Stimulated activated CD4-positive, alpha-beta T cell treated with anti-CD3 and anti-CD28 coated beads, Interleukin-12 subunit alpha, Interleukin-12 subunit beta, amount 100 ng/mL, for 4 hours (primary cell): ENCODE data around the gene TRAPPC3L.

ENCODE experiments used
- DNase-seq: peaks from one replicate; pipeline ENCODE4 v3.0.0-alpha.2; 2020

Gene TRAPPC3L

DNA sequence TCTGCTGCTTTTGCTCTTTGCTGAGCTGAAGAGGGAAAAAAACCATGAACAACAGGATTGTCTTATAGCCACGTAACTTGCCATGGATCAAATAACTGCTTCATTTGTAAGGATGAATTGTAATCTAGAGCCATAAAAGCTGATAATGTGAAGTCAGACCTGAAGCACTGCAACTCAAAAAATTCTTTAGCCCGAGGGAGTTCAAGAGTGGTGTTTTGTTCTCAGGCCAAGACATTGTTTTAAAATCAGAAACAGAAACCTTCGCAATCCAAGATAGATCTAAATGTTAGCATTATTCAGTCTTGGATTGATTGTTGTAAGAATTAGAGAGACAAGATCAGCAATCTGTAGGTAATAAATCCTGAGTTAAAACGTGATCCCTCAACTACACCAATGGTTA is at the start of gene TRAPPC3L:
TSS of gene TRAPPC3L (minus strand) at position 34 of the 400 bp plus-strand sequence. CDS start 170 bp downstream, outside the sequence.
- DNase-seq: no peak

DNA sequence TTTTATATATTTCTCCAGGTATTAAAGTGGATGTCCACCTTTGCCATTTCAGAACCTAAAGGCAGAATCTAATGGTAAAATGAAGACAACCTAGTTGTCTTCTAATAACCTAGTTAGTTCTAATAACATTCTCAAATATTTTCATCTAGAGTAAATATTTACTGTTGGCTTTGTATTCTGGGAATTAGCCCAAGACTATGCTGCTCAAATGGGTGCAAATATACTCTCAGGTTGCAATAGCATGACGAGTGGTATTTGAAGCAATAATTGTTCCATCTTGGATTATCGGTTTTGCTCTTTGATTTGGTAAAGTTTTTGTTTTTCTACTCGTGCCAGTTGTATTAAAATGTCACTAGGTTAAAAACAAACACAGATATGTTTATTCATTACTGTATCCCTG is 49.8 kb upstream of the TRAPPC3L start:
- DNase-seq: no peak

- no peak for DNase-seq
Observed at GRCh38 chr6:116586738-116587137, 41.3 kb upstream of the TRAPPC3L start.

DNA sequence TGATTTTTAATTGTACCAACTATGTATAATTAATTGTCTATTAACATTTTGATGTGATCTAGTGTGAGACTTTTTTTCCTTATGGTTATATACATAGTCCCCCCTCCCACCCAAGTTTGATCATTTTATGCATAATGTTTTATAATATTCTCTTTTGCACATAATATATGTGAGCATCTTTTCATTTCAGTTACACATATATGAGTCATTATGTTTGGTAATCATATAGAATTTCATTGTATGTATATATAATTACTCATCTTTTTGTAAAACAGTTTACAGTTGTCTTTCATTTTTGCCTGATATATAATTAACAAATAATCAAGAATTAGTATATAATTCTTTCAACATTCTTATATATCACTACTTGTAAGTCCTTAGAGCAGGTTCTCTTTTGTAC is 40.8 kb upstream of the TRAPPC3L start:
- no peak for DNase-seq

GRCh38 chr6:116580198-116580597 is 34.7 kb upstream of the TRAPPC3L start:
- DNase-seq: no peak

- no peak for DNase-seq
Observed at GRCh38 chr6:116579143-116579542, 33.7 kb upstream of the TRAPPC3L start.

GRCh38 chr6:116578335-116578734 is 32.9 kb upstream of the TRAPPC3L start:
- no peak for DNase-seq

DNA sequence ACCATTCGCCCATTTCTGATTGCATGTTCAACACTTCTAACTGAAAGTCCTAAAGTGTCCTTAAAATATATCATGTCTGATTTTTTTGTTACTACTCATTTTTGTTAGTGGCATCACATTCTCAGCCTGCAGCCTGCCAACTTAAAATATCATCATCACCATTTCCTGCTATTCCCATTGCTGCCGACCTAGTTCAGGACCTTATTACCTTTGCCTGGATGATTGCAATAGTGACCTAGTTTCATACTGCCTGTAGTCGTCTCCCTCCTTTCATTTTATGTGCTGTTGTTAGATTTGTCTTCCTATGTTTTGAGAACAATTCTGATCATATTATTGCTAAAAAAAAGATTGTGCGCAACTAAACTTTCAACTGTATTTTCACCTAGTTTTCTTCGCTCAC is 32.0 kb upstream of the TRAPPC3L start:
- no peak for DNase-seq

GRCh38 chr6:116575227-116575626 is 29.7 kb upstream of the TRAPPC3L start:
- no peak for DNase-seq

GRCh38 chr6:116572162-116572561 is 26.7 kb upstream of the TRAPPC3L start:
- no peak for DNase-seq

DNA sequence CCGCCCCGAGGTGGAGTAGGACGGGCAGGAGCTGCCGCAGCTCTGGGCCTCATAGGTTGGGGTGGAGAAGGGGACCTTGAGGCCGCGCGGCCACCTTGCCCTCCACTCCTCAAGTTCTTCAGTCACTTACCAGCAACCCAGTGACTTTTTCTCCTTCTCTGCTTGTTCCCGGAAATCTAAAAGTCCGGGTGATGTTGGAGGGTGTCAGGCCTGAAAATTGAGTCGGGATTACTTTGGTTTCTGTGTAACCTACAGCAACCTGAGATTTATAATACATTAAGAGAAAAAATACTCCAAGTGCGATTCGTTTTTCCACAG is 26.2 kb upstream of the TRAPPC3L start:
- DNase-seq: no peak

DNA sequence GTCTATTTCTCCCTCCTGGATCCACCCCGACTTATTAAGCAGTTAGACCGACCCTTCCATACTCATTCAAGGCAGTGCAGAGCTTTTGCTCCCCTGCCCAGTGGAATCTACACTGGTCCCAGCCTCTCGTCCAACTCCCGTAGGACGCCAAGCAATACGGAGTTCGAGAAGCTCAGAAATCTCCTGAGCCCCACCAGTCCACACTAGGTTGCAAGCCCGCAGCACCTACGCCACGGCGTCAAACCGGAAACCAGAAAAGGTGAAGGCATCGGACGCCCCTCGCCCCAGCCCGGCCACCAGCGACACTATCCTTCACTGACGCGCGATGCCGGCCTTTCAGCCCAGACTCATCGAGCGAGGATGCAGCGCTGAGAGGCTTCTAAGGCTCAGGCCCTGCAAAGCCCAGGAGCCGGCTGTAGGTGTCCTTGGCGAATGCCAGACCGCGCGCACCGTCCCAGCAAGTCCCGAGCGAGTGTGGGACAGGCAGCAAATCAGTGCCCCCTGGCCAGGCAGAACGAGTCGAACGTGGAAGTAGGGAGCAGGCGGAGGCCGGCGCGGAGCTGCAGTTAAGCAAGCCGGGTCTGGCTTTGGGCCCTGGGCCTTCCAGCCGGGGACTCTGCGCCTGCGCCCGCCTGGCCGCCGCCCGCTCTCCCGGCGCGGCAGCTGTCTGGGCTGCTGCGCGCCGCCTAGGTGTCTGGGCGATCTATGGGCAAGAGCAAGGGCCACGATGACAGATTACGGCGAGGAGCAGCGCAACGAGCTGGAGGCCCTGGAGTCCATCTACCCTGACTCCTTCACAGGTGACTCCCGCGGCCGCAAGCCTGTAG is 25.6 kb upstream of the TRAPPC3L start, which contains the start of gene RWDD1:
TSS of gene RWDD1 (plus strand) at position 649 of the 827 bp plus-strand sequence. CDS start at position 728, 79 bp downstream.
- peak; percentile 96 for DNase-seq

GRCh38 chr6:116568821-116569755 is 23.6 kb upstream of the TRAPPC3L start:
- DNase-seq: no peak

- DNase-seq: no peak
Observed at GRCh38 chr6:116568111-116568510, 22.6 kb upstream of the TRAPPC3L start.

DNA sequence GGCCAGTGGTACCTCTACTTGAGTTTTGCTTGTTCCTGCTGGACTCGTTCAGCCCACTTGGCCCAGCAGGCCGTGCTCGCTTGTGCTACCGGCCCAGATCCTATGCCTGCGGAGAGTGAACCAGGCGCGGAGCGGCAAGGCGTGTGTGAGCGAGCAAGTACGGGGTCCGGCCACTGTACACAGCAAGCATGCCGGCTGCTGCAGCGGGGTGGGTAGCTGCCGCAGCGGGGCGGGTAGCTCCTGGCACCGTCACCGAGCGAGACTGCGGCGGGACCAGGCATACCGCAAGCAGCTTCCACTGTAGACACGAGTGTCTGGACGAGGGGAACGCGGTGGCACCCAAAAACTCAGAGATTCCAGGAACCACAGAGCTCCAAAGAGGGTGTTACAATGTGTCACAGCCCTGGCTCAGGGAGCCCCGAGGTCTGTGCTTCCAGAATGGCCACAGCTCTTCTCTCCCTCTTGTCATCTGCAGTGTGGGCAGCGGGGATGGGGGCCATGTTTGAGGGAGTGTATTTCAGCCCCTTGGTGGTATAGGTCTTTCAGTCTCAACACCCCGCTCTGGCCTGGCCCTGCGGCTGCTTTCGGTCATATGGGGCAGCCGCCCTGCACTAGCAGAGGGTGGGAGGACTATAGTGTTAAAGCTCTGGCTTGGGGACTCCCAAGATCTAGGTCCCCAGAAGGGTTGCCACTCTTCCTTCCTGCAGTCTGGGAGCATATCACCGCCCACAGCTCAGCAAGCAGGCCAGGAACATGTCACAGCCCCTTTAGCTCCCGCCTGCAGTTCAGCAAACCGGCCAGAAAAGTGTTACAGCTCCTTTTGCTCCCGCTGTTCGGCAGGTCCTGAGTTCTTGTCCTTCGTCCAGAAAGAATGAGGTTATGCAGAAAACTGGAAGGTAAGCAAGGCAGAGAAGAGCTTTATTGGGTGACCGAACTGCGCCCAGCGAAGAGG is 19.7 kb upstream of the TRAPPC3L start:
- peak; percentile 5 for DNase-seq

DNA sequence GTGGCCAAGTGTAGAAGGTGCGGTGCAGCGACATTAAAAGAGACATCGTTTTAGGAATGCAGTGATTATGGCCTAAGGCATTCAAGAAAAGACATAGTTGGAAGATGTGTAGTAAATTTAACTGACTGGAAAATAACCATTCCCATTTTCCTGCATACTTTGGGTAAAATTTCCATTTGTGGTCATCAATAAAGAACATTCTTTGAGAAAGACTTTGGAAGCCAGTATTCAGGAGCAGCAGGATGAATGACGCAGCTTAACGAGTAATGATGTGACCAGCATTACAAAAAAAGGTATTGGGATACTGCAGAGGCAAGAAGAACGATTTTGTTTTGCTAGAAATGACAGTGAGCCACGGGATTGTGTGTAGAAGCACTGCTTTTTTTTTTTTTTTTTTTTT is 18.8 kb upstream of the TRAPPC3L start:
- no peak for DNase-seq

- no peak for DNase-seq
Observed at GRCh38 chr6:116563830-116564229, 18.3 kb upstream of the TRAPPC3L start.

- DNase-seq: no peak
Observed at GRCh38 chr6:116562614-116563013, 17.1 kb upstream of the TRAPPC3L start.

GRCh38 chr6:116562019-116562403 is 16.5 kb upstream of the TRAPPC3L start:
- DNase-seq: no peak

DNA sequence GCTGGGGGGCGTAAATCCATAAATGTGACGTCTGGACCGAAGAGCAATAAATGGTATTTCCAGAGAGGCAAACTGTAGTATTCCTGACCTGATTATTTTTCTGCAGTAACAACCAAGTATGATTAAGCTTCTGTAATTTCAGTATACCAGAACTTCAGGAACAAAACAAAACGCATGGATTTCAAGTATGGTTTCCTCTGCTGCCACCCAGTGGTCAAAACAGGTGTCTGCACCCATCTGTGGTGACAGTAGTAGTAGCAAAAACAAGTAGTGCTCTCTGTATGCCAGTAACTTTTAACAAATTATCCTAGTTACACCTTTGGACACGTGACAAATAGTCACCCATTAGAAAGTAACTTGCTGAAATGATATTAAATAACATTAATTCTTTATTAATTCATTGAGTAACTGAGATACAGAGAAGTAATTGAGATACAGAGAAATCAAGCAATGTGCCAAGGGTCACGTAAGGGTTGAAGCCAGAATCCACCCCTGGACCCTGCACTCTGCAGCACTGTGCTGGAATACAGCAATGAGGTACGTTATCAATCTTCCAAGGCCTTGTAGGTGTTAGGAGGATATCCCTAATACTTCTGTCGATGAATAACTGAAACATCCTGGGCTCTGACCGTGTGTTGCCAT is 16.0 kb upstream of the TRAPPC3L start:
- peak; percentile 56 for DNase-seq

- no peak for DNase-seq
Observed at GRCh38 chr6:116560130-116560529, 14.6 kb upstream of the TRAPPC3L start.

- DNase-seq: no peak
Observed at GRCh38 chr6:116557893-116558292, 12.4 kb upstream of the TRAPPC3L start.
